Ramos (cell line): ENCODE measurements around the gene FGF8.

ENCODE experiments used
- in situ Hi-C: fragments of 300-500 bp; cut with MboI; formaldehyde crosslinking; loops from one replicate; pipeline ENCODE4 v1.14.3; 2022; ENCODE audit warnings: low sequenced_read_pairs; ENCODE audit not compliant: unreplicated experiment

Gene FGF8

DNA sequence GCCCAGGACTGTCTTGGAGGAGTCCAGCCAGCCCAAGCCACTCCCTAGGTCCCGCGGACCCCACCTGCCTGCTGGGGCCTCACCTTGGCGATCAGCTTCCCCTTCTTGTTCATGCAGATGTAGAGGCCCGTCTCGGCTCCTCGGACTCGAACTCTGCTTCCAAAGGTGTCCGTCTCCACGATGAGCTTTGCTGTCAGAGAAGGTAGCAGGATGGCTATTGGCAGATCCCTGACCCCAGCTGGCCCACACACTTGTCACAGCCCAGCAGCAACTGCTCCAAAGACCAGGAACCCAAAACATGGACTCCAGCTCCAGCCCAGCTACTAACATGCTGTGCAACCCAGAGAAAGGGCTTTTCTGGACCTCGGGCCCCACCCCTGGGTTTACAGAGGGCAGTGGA is 4.5 kb downstream of the FGF8 start:
- in situ Hi-C loops, result no loop called here

GRCh38 chr10:101770331-101771215 is 5.3 kb downstream of the FGF8 start:
- in situ Hi-C loops, result no loop called here

DNA sequence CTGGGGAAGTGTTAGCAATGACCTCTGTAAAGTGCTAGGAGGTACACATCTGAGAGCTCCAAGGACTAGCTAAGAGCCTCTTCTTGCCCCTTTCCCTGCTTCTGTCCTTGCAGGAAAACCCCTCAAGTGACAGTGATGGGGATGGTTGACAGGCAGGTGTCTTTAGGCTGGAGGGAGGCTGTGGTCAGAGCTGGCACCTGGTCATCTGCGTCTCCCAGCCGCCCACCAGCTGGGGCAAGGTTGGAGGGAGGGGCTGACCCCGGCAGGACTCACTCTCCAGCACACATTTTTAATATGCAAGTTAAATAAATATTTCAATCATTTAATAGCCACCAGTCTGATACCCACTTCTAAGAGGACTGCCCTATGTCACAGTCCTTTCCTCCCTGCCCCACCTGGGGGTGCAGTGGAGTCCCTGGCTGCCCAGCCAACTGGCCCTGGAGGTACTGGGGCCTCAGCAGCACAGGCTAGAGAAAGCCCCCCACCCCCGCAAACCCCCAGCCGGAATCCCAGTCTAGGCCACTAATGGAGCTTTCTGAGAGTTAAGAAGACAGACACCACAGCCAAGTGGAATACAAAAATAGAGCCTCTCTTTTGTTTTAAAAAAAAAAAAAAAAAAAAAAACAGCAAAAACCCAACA is 6.3 kb downstream of the FGF8 start:
- in situ Hi-C loops, result no loop called here

DNA sequence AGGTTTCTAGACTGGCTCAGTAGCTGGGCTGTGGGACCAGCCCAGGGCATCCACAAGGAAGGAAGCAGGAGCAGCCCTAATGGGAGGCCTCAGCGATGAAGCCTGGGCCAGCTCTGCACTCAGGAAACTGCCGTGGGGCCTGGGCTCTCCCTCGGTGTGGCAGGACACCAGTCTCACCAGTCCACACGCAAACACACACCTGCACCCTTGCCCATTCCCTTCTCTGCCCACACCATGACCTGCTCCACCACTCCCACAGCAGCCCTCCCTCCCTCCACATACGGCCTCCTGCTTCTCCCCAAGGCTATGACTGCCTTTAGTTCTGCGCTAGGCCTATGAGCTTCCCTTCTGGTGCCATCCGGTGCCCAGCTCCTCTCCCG is 7.1 kb downstream of the FGF8 start:
- in situ Hi-C loops, result no loop called here

- in situ Hi-C loops, result no loop called here
Measured at GRCh38 chr10:101767966-101768790, 7.7 kb downstream of the FGF8 start.

- in situ Hi-C loops, result no loop called here
Measured at GRCh38 chr10:101767600-101767945, 8.3 kb downstream of the FGF8 start.

GRCh38 chr10:101766753-101767599 is 8.9 kb downstream of the FGF8 start:
- in situ Hi-C loops, result no loop called here

DNA sequence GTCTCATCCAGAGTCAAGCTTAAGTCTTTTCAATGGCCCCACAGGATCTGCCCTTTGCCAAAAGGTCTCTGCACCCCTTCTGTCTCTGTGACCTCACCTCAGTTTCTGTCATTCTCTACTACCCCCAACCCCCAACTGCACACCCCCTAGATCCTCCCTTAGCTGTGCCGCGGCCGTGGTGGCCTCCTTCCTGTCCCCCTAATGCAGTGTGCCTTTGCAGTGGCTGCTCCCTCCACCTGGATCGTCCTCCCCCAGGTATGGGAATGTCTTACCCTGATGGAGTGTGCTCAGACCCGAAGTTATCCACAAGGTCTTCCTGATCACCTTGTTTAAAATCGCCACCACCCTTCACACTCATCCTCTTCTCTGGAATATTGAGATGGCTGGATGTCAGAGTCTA is 9.6 kb downstream of the FGF8 start:
- in situ Hi-C loops, result no loop called here

DNA sequence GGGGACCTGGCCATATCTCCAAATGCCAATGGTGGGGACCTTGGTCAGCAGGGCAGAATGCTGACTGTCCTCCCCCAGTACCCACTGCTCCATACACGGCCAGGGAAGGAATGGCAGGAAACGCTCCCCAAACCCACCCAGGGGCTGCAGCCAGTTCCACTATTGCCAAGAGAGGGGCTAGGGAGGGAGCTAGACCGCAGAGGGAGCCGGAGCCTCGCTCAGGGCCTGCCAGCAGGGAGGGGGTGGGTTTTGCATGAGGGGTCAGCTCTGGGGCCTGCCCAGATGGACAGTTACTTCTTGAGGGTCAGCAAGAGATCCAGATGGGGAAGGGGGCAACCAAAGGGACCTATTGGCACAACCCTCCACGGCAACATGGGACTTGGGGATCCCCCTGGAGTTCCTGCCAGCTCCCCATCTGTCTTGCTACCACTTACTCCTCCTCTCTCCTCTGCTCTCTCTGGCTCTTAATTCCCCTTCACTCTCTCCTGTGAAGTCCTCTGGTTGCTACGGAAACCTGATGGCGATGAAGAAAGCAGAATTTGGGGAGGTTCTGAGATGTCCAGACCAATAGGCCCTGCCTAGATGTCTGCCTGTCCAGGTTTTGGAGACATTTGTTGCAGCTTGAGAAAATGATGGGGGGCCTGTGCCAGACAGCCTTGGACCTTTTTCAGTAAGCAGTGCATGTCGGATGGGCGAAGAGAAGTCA is 12.6 kb downstream of the FGF8 start:
- in situ Hi-C loops, result no loop called here

GRCh38 chr10:101762736-101763135 is 13.2 kb downstream of the FGF8 start:
- in situ Hi-C loops, result no loop called here

GRCh38 chr10:101761226-101761625 is 14.7 kb downstream of the FGF8 start:
- in situ Hi-C loops, result no loop called here

- in situ Hi-C loops, result no loop called here
Measured at GRCh38 chr10:101760510-101760909, 15.4 kb downstream of the FGF8 start.

DNA sequence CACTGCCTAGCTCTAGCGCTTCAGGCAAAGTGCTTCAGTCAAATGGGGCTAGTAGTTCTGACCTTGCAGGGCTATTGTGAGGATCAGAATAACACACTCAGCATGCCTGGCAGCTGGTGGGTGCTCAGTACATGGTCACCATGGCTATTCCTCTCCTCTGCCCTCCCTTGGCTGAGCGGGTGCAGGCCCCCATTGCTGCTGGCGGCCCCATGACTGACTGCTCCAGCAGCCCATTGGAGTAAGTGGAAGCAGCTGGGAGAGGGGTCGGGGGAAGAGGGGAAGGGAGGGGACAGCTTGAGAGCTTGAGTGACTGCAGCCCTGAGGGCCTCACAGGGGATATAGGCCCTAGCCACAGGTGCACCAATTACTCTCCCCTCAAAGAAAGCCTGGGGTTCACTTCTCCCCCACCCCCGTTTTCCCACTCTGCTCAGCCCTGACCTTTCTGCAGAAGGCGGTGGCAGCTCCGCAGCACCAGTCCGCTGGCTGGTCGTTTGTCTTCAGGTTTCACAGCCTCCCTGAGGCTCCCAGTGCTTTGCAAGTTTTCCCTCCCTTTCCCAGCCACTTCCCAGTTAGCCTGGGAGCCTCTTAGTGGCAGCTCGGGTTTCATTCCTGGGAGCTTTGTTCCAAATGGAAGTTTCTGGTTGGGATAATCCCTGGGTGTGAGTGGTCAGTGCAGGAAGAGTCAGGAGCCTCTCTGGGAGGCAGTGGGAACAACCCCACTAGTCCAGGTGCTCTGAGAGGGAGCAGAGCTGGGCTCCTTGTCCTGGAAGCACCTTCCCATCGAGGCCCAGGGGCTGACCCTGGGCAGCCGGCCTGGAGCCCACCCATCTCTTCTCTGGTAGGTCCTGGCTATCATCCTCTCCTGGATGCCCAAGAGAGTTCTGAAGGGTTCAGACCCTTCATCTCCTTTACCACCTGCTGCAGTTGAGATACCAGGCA is 16.3 kb downstream of the FGF8 start:
- in situ Hi-C loops, result no loop called here

DNA sequence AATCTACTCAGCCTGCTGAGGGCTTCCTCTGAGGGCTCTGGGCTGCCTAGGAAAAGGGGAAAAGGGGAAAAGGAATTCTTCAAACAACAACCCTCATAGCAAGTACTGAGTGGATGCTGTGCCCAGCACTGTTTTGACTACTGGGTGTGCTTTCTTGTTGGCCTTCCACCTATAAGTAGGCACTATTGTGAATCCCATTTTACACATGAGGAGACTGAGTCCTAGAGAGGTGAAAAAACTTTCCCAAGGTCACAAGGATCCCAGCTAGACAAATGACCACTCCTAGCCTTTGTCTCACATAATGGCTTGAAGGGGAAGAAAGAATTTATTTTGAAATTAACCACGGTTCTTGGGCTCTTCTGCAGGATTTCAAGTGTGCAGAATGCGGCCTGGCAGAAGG is 17.1 kb downstream of the FGF8 start:
- in situ Hi-C loops, result no loop called here

- in situ Hi-C loops, result no loop called here
Measured at GRCh38 chr10:101752241-101752640, 23.7 kb downstream of the FGF8 start.

DNA sequence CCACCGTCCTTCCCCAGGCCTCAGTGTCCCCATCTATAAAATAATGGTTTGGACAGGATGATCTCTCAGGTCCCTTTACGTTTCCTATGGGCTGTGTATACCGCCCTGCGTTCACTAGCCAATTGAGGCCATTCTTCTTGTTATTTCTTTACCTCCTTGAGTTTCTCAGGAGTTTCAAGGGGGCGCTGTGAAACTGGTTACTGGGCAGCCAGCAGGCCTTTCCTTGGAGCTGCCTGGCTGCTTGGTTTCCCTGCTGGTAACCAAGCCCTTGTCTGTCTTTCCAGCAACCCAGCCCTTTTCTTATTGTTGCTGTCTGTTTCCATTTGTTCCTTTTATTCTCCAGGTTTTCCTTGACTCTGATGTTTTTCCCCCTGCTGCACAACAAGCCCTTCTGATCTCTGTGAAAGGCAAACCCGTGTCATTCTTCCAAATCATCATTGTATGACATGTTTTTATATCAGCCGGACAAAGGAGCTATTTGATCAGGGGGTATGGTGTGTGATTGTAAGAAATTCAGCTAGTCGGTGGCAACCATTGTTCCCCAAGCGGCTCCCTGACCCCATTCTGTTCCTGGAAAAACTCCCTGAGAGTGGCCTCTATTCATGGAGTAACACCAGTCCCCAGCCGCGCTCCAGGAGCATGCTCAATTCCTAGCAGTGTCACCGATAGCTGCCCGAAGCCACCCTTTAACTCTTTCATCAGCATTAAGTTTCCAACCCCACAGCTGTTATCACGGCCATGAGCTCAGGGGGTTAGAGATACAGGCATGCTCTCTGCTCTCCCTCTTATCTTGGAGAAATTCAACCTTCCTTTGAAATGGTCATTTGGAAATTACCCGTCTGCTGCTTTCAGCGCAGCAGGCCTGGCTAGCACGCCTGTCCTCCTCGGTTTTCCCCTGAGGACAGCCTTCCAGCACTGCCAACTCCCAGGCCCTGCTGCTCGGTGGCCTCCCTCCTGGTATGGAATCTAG is 26.6 kb downstream of the FGF8 start:
- in situ Hi-C loops, result no loop called here

DNA sequence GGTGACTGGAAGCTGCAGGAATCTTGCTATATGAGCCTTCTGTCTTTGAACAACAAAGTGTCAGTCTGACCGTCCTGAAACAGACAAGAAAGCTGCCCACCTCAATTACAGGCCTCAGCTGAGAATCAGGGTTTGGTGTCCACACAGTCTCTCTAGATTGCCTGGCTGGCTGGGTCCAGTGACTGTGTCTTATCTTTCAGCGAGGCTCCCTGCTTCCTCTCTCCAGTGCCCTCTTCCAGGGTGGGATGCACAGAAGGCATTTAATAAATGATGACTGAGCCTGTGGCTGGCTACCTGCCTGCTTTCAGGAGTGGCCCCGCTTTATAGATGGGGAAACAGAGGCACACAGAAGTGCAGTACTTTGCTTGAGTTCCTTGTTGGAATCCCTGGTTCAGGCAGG is 27.4 kb downstream of the FGF8 start:
- in situ Hi-C loops, result no loop called here
